Erythroblast (primary cell): Measurements from ENCODE around the gene RBBP8.
"Not testable (repeated sequence)": the region's sequence is repeated elsewhere in the genome, so short reads cannot be mapped to it uniquely, and the experiment has no call there.

Experiments
- DNase-seq, 2 experiments: peaks; one replicate each; lab custom pipeline; 2025; lab: John Stamatoyannopoulos, UW
- GATA1 ChIP-seq: IDR thresholded peaks from 2 replicates; pipeline ENCODE4 v1.6.1; 2011; ENCODE audit warnings: low read depth, mild to moderate bottlenecking, control low read depth, low read length, moderate library complexity
- POLR2A ChIP-seq: IDR thresholded peaks from 2 replicates; pipeline ENCODE4 v1.6.1; 2011; ENCODE audit warnings: mild to moderate bottlenecking, low read length

The RBBP8 gene

GRCh38 chr18:22928339-22928738, 4.8 kb upstream of the RBBP8 start:
- DNase-seq = no peak
- TF ChIP-seq GATA1 = no peak
- TF ChIP-seq POLR2A = no peak

DNA sequence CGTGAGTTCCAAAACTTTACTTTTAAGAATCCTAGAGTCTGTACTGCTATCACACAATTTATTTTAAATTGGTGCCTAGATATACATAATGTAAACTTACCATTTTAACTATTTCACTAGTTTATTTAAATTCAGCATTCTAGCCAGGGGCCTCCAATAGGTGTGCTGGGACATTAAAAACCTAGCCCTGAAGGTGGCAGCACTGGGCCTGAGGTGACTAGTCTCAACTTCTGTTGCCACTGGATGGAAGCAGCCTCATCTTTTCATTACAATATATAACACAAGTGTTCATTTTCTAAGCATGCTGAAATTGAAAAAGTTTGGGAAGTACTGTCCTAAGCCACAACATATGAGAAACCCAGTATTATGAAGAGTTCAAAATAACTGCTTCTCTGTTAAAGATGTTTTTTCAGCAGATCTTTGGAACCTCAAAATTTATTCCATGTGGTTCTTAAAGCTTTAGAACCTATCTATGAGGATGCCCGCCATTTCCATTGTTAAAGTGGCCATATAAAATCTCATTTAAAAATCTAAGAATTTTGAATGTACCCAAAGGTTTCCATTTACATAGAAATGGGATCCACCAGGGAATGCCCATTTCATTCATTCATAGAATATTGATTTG, 2.9 kb upstream of the RBBP8 start:
- TF ChIP-seq GATA1 = no peak
- TF ChIP-seq POLR2A = no peak
- DNase-seq = peak; percentile 75 to 90

DNA sequence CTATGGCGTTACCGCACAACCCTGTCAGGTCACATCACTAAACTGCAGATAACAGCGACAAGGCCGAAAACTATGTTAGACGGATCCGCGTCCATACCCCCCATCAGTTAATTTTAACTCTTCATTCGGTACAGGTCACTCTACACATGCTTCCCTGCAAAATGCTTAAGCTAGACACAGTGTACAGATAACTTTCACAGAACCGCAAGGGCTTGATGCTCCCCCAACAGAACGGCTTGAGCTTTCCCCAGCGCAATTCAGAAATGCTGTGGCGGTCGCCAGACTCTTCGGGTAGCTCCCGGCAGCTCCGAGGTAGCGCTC, 283 bp upstream of the RBBP8 start:
- TF ChIP-seq GATA1 = no peak
- no peak for TF ChIP-seq POLR2A
- DNase-seq = no peak

DNA sequence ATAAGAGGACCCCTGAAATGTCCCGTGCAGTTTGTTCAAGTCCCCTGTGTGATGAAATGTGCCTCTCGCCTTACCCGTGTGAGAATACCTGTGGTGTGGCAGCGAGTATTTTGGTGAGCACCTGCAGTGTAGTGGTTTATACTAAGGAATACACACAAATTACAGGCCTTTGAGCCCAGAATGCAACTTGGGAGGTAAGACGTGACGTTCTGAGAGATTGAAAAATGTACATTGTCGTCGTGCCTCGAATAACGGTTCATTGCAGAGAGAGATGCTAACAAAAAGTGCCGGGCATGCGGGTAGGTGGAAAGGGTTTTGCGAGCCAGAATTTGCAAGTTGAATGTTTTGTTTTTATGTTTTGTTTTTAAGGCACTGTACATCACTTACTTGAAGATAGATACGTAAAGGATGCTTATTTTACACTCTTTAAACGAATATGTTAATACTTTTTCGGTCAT, 867 bp downstream of the RBBP8 start:
- DNase-seq = no peak
- TF ChIP-seq POLR2A = no peak
- no peak for TF ChIP-seq GATA1

- TF ChIP-seq GATA1 (no peak), POLR2A (no peak)
- no peak for DNase-seq
Observed at GRCh38 chr18:22934789-22935188, 1.7 kb downstream of the RBBP8 start.

GRCh38 chr18:22935431-22935830, 2.3 kb downstream of the RBBP8 start:
- DNase-seq = peak in 1 of 2 experiments; percentile 35
- TF ChIP-seq POLR2A = no peak
- no peak for TF ChIP-seq GATA1

DNA sequence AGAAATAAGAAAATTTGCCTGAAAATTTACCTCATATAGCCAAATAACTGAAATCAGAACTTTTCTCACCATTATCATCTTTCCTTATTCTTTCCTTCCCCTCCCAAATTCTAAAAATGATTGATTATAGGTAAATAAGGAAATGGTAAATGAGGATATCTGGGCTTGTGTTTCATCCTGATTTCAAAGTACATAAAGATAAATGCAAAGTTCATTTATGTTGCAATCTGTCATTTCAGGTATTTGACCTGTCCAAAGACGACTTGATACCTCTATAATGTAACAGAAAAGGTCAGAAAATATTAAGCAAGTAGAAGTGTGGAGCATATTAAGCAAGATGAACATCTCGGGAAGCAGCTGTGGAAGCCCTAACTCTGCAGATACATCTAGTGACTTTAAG, 3.4 kb downstream of the RBBP8 start:
- no peak for TF ChIP-seq POLR2A
- TF ChIP-seq GATA1 = no peak
- DNase-seq = no peak

- no peak for DNase-seq
- TF ChIP-seq POLR2A = no peak
- no peak for TF ChIP-seq GATA1
Observed at GRCh38 chr18:22939649-22940048, 6.5 kb downstream of the RBBP8 start.

GRCh38 chr18:22943847-22944246, 10.7 kb downstream of the RBBP8 start:
- TF ChIP-seq POLR2A (no peak), GATA1 (no peak)
- DNase-seq = no peak

- TF ChIP-seq GATA1 (no peak), POLR2A (no peak)
- DNase-seq = no peak
Observed at GRCh38 chr18:22946217-22946616, 13.1 kb downstream of the RBBP8 start.

DNA sequence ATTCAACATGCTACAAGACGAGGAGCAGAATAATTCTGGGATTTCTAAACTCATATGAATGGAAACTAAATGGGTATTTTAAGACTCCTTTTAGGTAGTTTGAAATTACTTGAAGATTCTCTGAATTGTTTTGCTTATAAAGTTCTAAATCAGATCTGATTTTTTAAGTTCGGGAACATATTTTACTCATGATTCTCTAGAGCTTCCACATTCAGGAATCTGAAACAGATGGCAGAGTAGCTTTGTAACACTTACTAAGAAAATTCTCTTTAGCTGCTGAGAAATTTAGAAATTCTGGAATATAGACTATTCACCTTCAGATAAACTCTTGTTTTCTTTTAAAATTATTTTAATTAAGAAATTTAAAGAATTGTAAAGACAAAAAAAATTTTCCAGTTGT, 13.7 kb downstream of the RBBP8 start:
- no peak for DNase-seq
- TF ChIP-seq GATA1 (no peak), POLR2A (no peak)

DNA sequence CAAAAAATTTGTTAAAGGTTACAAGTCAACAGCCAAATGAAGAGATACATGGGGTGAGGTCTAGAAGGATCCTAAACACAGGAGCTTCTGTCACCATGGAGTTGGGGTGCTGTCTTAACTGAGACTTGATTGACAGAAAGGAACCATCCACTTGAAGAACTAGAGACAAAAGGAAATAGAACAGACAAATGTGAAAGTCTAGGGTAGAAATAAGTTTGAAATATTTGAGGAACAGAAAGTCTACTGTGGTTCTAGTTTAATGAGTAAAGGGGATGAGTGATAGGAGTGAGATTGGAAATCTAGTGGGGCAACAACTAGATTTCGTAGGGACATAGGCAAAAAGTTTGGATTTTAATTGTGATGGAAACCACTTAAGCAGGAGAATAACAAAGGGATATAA, 18.7 kb downstream of the RBBP8 start:
- no peak for DNase-seq
- TF ChIP-seq GATA1 = no peak

- DNase-seq = no peak
- TF ChIP-seq GATA1 (no peak), POLR2A (no peak)
Observed at GRCh38 chr18:22952525-22952924, 19.4 kb downstream of the RBBP8 start.

DNA sequence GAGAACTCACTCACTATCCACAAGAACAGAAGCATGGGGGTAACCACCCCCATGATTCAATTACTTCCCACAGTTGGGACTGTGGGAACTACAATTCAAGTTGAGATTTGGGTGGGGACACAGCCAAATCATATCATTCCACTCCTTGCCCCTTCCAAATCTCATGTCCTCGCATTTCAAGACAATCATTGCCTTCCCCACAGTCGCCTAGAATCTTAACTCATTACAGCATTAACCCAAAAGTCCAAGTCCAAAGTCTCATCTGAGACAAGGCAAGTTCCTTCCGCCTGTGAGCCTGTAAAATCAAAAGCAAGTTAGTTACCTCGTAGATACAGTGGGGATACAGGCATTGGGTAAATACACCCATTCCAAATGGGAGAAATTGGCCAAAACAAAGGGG, 20.9 kb downstream of the RBBP8 start:
- not testable (repeated sequence) for DNase-seq

GRCh38 chr18:22956226-22956625, 23.1 kb downstream of the RBBP8 start:
- TF ChIP-seq GATA1 (no peak), POLR2A (no peak)
- no peak for DNase-seq
